SK-N-SH (cell line): ENCODE measurements around the gene ACE. TPM values are rescaled to one million over a fixed set of nuclear protein-coding genes. Genes with fewer than 3 reads are reported as not detected.
A peak's percentile ranks its signal among the peaks of the same experiment; 100 is the strongest.

Source experiments
- CTCF ChIA-PET: fragments of 300-600, 350-600 bp; formaldehyde crosslinking; extraction: SDS; loops from one replicate; lab custom pipeline; 2021; lab: Yijun Ruan, JAX
- POLR2A ChIA-PET: fragments of 350-600 bp; sonication (Branson Sonifier 250); formaldehyde crosslinking; extraction: SDS; loops from one replicate; lab custom pipeline; 2020; ENCODE audit warnings: antibody characterized with exemption, inconsistent platforms; lab: Yijun Ruan, JAX
- DNase-seq: peaks from one replicate; pipeline ENCODE4 v3.0.0; 2012
- H2AFZ ChIP-seq: fragments of 200-600 bp; sonication (generic); 2 replicates; pipeline ENCODE4 v1.8.1; 2016; ENCODE audit warnings: antibody characterized with exemption, mild to moderate bottlenecking, low read depth
- H3F3A ChIP-seq: fragments of 200-600 bp; sonication (generic); replicated peaks from 2 replicates; pipeline ENCODE3; 2016; ENCODE audit warnings: antibody characterized with exemption, mild to moderate bottlenecking; ENCODE audit not compliant: insufficient read depth
- H3K27ac ChIP-seq, 2 experiments: fragments of 200-500 bp in 1 of 2; fragments of 200-600 bp in 1 of 2; sonication (Bioruptor generic) in 1 of 2; sonication (generic), shearing (Covaris generic) in 1 of 2; 2 replicates each; pipeline versions ENCODE4 v1.5.1 to v1.6.1; 2014 to 2016; ENCODE audit warnings: low read depth in 2 of 2, inconsistent platforms in 1 of 2, low read length in 1 of 2, mild to moderate bottlenecking in 1 of 2, mixed read lengths in 1 of 2
- H3K27me3 ChIP-seq: fragments of 200-600 bp; sonication (generic), shearing (Covaris generic); 2 replicates; pipeline ENCODE4 v1.6.1; 2016; ENCODE audit warnings: mixed run types; ENCODE audit not compliant: insufficient read depth
- H3K36me3 ChIP-seq, 2 experiments: fragments of 200-500 bp in 1 of 2; fragments of 200-600 bp in 1 of 2; sonication (Bioruptor generic) in 1 of 2; sonication (generic) in 1 of 2; replicated peaks in 1 of 2; 2 replicates each; pipeline versions ENCODE3 to v1.5.1; 2014 to 2016; ENCODE audit warnings: low read length in 1 of 2, mild to moderate bottlenecking in 1 of 2; ENCODE audit not compliant: insufficient read depth in 2 of 2, control insufficient read depth in 1 of 2
- H3K4me1 ChIP-seq, 2 experiments: fragments of 200-500 bp in 1 of 2; fragments of 200-600 bp in 1 of 2; sonication (Bioruptor generic) in 1 of 2; sonication (generic), shearing (Covaris generic) in 1 of 2; 2 replicates each; pipeline versions ENCODE4 v1.5.1 to v1.6.1; 2014 to 2016; ENCODE audit warnings: low read depth in 1 of 2, low read length in 1 of 2, mixed run types in 1 of 2; ENCODE audit not compliant: insufficient read depth in 2 of 2, control insufficient read depth in 1 of 2
- H3K4me2 ChIP-seq: fragments of 200-600 bp; sonication (generic), shearing (Covaris generic); 2 replicates; pipeline ENCODE4 v1.6.1; 2017; ENCODE audit warnings: mixed run types
- H3K4me3 ChIP-seq, 2 experiments: fragments of 200-500 bp in 1 of 2; fragments of 200-600 bp in 1 of 2; sonication (Bioruptor generic) in 1 of 2; sonication (generic), shearing (Covaris generic) in 1 of 2; 2 replicates each; pipeline versions ENCODE4 v1.5.1 to v1.8.1; 2014 to 2016; ENCODE audit warnings: low read depth in 2 of 2, inconsistent platforms in 1 of 2, low read length in 1 of 2, mild to moderate bottlenecking in 1 of 2, mixed read lengths in 1 of 2, moderate library complexity in 1 of 2
- H3K79me2 ChIP-seq: fragments of 200-600 bp; sonication (generic); 2 replicates; pipeline ENCODE4 v1.8.1; 2017; ENCODE audit warnings: mild to moderate bottlenecking; ENCODE audit not compliant: insufficient read depth
- H3K9ac ChIP-seq: fragments of 200-600 bp; sonication (generic); 2 replicates; pipeline ENCODE4 v1.6.1; 2017; ENCODE audit warnings: mixed run types
- H3K9me2 ChIP-seq: fragments of 200-600 bp; sonication (generic); 2 replicates; pipeline ENCODE4 v1.6.1; 2017; ENCODE audit warnings: mixed run types
- H3K9me3 ChIP-seq: fragments of 200-600 bp; sonication (generic); 2 replicates; pipeline ENCODE4 v1.6.1; 2017; ENCODE audit warnings: mixed run types, mild to moderate bottlenecking, moderate library complexity
- H4K20me1 ChIP-seq: fragments of 200-600 bp; sonication (generic); 2 replicates; pipeline ENCODE4 v1.6.1; 2017; ENCODE audit warnings: mild to moderate bottlenecking, mixed run types; ENCODE audit not compliant: insufficient read depth
- EP300 ChIP-seq, 2 experiments: IDR thresholded peaks; 2 replicates each; pipeline versions ENCODE4 v1.4.0 to v1.6.1; 2012; ENCODE audit warnings: borderline replicate concordance in 1 of 2, low read depth in 1 of 2, low read length in 1 of 2
- EZH2phosphoT487 ChIP-seq: fragments of 200-600 bp; sonication (generic); IDR thresholded peaks from 2 replicates; pipeline ENCODE4 v1.6.1; 2017; ENCODE audit warnings: low read depth, mixed run types, mild to moderate bottlenecking, antibody characterized with exemption, moderate library complexity, borderline replicate concordance
- FOSL2 ChIP-seq: IDR thresholded peaks from 2 replicates; pipeline ENCODE4 v1.4.0; 2012; ENCODE audit warnings: low read depth, mild to moderate bottlenecking, moderate library complexity, borderline replicate concordance
- FOXJ3 ChIP-seq: sonication (generic); formaldehyde crosslinking; IDR thresholded peaks from 2 replicates; pipeline ENCODE4 v1.5.1; 2020; ENCODE audit warnings: mild to moderate bottlenecking, missing genetic modification reagents
- FOXM1 ChIP-seq: IDR thresholded peaks from 2 replicates; pipeline ENCODE4 v1.4.0; 2012; ENCODE audit warnings: low read depth, mild to moderate bottlenecking
- GATA2 ChIP-seq: sonication (generic); formaldehyde crosslinking; IDR thresholded peaks from 2 replicates; pipeline ENCODE4 v1.5.0; 2020; ENCODE audit warnings: mild to moderate bottlenecking, missing genetic modification reagents
- NFIC ChIP-seq: IDR thresholded peaks from 2 replicates; pipeline ENCODE4 v1.4.0; 2012; ENCODE audit warnings: borderline replicate concordance
- POLR2AphosphoS5 ChIP-seq: IDR thresholded peaks from 2 replicates; pipeline ENCODE4 v1.6.1; 2012; ENCODE audit warnings: low read depth, low read length
- RCOR1 ChIP-seq: fragments of 150-350 bp; IDR thresholded peaks from 2 replicates; pipeline ENCODE4 v1.6.1; 2017; ENCODE audit warnings: antibody characterized with exemption, low read length
- RFX5 ChIP-seq: IDR thresholded peaks from 2 replicates; pipeline ENCODE4 v1.6.1; 2012; ENCODE audit warnings: mild to moderate bottlenecking, improper control_type of control experiment, low read length
- SMC3 ChIP-seq: IDR thresholded peaks from 2 replicates; pipeline ENCODE4 v1.6.1; 2012; ENCODE audit warnings: low read depth, low read length, improper control_type of control experiment
- TAF1 ChIP-seq: IDR thresholded peaks from 2 replicates; pipeline ENCODE4 v1.6.1; 2012; ENCODE audit warnings: low read depth, mild to moderate bottlenecking, low read length, moderate library complexity, borderline replicate concordance
- WGBS: methylation state at CpG from one replicate; pipeline ENCODE4 v1.1.6; 2017; ENCODE audit warnings: low lambda C conversion rate; 5-methylcytosine and 5-hydroxymethylcytosine counted together
- polyA plus RNA-seq, 3 experiments: library from polyadenylated mRNA; depleted of rRNA; stranded (reverse); fragments of >200 nt; gene quantifications; 2 replicates each; pipeline ENCODE4 v1.2.3, GENCODE V29; 2012
- TF ChIP-seq, protein P1 (sequence below): IDR thresholded peaks from 2 replicates; pipeline ENCODE4 v1.6.1; 2012; ENCODE audit warnings: mild to moderate bottlenecking, low read depth, low read length, moderate library complexity
- TF ChIP-seq, protein P2 (sequence below): fragments of 200-600 bp; sonication (generic); IDR thresholded peaks from 2 replicates; pipeline ENCODE4 v1.6.1; 2017; ENCODE audit warnings: antibody characterized with exemption, mild to moderate bottlenecking, moderate library complexity
- TF ChIP-seq, protein P3 (sequence below): fragments of 150-350 bp; IDR thresholded peaks from 2 replicates; pipeline ENCODE4 v1.6.1; 2016; ENCODE audit warnings: mild to moderate bottlenecking, low read depth, low read length

Gene ACE
- polyA plus RNA-seq, 1 of the 3 experiments (the other 2 are of a cell fraction) = 12.1 TPM

DNA sequence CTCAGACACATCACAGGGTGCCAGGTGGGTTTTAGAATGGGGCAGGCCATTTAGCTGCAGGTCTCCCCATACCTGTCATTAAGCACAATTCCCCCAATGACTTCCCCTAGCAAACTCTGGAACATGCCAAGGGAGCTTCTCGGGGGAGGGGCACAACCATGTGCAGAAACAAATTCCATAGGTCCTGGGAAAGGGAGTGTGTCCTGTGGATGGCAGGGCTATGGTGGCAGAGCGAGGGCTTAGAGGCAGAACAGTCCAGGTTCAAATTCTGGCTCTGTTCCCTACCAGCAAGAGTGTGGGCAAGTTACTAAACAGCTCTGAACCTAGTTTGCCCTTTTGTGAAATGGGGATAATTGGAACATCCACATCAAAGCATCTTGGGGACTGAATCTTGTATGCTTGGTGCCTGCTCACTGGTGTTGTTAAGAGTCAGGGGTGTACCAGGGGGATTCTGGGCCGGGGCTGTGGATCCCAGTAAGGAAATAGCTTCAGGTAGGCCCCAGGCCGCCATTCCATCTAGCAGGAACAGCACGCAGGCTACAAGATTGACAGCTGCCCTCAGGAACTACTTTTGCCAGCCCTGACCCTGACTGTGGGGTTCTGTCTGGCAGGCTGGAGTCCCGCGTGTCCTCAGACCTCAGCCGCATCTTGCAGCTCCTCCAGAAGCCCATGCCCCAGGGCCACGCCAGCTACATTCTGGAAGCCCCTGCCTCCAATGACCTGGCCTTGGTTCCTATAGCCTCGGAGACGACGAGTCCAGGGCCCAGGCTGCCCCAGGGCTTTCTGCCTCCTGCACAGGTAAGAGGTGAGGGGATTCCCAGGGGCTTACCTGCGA, 67.8 kb downstream of the ACE start:
- Histone ChIP-seq H3K4me3 (no peak overlapping the region), H3K9me2 (no peaks in the 10 kb centered on the region), H3K9me3 (no peaks in the 10 kb centered on the region), H3F3A (peaks cover 11% of the 10 kb centered on the region), H3K36me3 (no peaks in the 10 kb centered on the region), H3K9ac (no peak overlapping the region), H3K4me2 (no peak overlapping the region), H3K4me1 (peaks cover 0 to 32% of the 10 kb centered on the region in 2 experiments; a peak in 2 of 4 replicates), H3K27ac (no peak overlapping the region), H2AFZ (no peak overlapping the region), H3K27me3 (no peaks in the 10 kb centered on the region), H4K20me1 (no peaks in the 10 kb centered on the region), H3K79me2 (peaks cover 12% of the 10 kb centered on the region)
- WGBS = 72% methylated on average over 9 of the region's 13 CpGs
- DNase-seq = peak; percentile 22
- CTCF ChIA-PET = interaction anchor here (0.6 to 4.5 kb wide), 18 partner anchors 10 to 120 kb away, joined by 3 to 28 read pairs (median 4); no protein-coding TSS in a partner anchor
- TF ChIP-seq POLR2AphosphoS5 (no peak), TAF1 (no peak), RFX5 (no peak), FOXM1 (no peak), NFIC (no peak), EZH2phosphoT487 (no peak), FOSL2 (no peak), SMC3 (no peak), EP300 (IDR thresholded peaks at IDR 0.05; ENCODE audit: borderline replicate concordance in 1 of 2, low read depth in 1 of 2, low read length in 1 of 2) (no peak), GATA2 (CRISPR knock-in tag) (no peak), FOXJ3 (CRISPR knock-in tag) (no peak), RCOR1 (no peak)
- TF ChIP-seq, protein P1, sequence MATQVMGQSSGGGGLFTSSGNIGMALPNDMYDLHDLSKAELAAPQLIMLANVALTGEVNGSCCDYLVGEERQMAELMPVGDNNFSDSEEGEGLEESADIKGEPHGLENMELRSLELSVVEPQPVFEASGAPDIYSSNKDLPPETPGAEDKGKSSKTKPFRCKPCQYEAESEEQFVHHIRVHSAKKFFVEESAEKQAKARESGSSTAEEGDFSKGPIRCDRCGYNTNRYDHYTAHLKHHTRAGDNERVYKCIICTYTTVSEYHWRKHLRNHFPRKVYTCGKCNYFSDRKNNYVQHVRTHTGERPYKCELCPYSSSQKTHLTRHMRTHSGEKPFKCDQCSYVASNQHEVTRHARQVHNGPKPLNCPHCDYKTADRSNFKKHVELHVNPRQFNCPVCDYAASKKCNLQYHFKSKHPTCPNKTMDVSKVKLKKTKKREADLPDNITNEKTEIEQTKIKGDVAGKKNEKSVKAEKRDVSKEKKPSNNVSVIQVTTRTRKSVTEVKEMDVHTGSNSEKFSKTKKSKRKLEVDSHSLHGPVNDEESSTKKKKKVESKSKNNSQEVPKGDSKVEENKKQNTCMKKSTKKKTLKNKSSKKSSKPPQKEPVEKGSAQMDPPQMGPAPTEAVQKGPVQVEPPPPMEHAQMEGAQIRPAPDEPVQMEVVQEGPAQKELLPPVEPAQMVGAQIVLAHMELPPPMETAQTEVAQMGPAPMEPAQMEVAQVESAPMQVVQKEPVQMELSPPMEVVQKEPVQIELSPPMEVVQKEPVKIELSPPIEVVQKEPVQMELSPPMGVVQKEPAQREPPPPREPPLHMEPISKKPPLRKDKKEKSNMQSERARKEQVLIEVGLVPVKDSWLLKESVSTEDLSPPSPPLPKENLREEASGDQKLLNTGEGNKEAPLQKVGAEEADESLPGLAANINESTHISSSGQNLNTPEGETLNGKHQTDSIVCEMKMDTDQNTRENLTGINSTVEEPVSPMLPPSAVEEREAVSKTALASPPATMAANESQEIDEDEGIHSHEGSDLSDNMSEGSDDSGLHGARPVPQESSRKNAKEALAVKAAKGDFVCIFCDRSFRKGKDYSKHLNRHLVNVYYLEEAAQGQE = no peak
- TF ChIP-seq, protein P2, sequence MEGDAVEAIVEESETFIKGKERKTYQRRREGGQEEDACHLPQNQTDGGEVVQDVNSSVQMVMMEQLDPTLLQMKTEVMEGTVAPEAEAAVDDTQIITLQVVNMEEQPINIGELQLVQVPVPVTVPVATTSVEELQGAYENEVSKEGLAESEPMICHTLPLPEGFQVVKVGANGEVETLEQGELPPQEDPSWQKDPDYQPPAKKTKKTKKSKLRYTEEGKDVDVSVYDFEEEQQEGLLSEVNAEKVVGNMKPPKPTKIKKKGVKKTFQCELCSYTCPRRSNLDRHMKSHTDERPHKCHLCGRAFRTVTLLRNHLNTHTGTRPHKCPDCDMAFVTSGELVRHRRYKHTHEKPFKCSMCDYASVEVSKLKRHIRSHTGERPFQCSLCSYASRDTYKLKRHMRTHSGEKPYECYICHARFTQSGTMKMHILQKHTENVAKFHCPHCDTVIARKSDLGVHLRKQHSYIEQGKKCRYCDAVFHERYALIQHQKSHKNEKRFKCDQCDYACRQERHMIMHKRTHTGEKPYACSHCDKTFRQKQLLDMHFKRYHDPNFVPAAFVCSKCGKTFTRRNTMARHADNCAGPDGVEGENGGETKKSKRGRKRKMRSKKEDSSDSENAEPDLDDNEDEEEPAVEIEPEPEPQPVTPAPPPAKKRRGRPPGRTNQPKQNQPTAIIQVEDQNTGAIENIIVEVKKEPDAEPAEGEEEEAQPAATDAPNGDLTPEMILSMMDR = no peak
- TF ChIP-seq, protein P3, sequence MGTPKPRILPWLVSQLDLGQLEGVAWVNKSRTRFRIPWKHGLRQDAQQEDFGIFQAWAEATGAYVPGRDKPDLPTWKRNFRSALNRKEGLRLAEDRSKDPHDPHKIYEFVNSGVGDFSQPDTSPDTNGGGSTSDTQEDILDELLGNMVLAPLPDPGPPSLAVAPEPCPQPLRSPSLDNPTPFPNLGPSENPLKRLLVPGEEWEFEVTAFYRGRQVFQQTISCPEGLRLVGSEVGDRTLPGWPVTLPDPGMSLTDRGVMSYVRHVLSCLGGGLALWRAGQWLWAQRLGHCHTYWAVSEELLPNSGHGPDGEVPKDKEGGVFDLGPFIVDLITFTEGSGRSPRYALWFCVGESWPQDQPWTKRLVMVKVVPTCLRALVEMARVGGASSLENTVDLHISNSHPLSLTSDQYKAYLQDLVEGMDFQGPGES = no peak
- POLR2A ChIA-PET = interaction anchor here (0.5 to 2.3 kb wide), 4 partner anchors 45 to 963 kb away, joined by 3 to 8 read pairs (median 3); no protein-coding TSS in a partner anchor
